K562 (cell line): ENCODE measurements around the gene NT5DC1. TPM values are rescaled to one million over a fixed set of nuclear protein-coding genes. Genes with fewer than 3 reads are reported as not detected.

Experiments used
- HEY1 ChIP-seq: fragments of 250-450 bp; sonication (Bioruptor Pico); IDR thresholded peaks from 2 replicates; pipeline ENCODE4 v1.5.0; 2020; ENCODE audit warnings: mild to moderate bottlenecking, moderate library complexity, borderline replicate concordance
- PHB2 ChIP-seq: fragments of 450-650 bp; IDR thresholded peaks from 2 replicates; pipeline ENCODE4 v1.6.1; 2017; ENCODE audit warnings: low read depth
- polyA plus RNA-seq, 8 experiments: library from polyadenylated mRNA; depleted of rRNA in 4 of 8; stranded (reverse) in 5 of 8; unstranded in 3 of 8; fragments of >200 nt; fragmentation: Nextera tagmentation in 2 of 8; fragmentation: Illumina TruSeq in 1 of 8; extraction: Ambion mirVana in 2 of 8; extraction: Trizol in 1 of 8; gene quantifications; 2 replicates each; pipeline versions ENCODE4 v1.2.1 to v1.2.3, GENCODE V29; 2011 to 2014; ENCODE audit warnings: inconsistent platforms in 1 of 8, missing spikeins in 1 of 8
- total RNA-seq, 7 experiments: library from RNA; depleted of rRNA in 6 of 7; stranded (reverse); fragments of >200 nt in 6 of 7; fragmentation: Illumina TruSeq in 2 of 7; extraction: Trizol in 2 of 7; gene quantifications; 2 replicates each; pipeline versions ENCODE4 v1.2.1 to v1.2.3, GENCODE V29; 2011 to 2021; ENCODE audit warnings: low replicate concordance in 1 of 7
- TF ChIP-seq, protein P1 (sequence below): fragments of 250-450 bp; sonication (Bioruptor Pico); IDR thresholded peaks from 2 replicates; pipeline ENCODE4 v1.4.0; 2020
- TF ChIP-seq, protein P2 (sequence below): fragments of 250-450 bp; sonication (Bioruptor Pico); IDR thresholded peaks from 2 replicates; pipeline ENCODE4 v1.8.0; 2021; ENCODE audit warnings: moderate library complexity, mild to moderate bottlenecking, inconsistent platforms
- TF ChIP-seq, protein P3 (sequence below): IDR thresholded peaks from 2 replicates; pipeline ENCODE4 v1.6.1; 2014; ENCODE audit warnings: antibody characterized with exemption
- TF ChIP-seq, protein P4 (sequence below): sonication (generic); formaldehyde crosslinking; IDR thresholded peaks from 2 replicates; pipeline ENCODE4 v1.8.0; 2023; ENCODE audit warnings: mild to moderate bottlenecking, missing genetic modification reagents
- TF ChIP-seq, protein P5 (sequence below): sonication (generic); formaldehyde crosslinking; IDR thresholded peaks from 2 replicates; pipeline ENCODE4 v1.8.0; 2022; ENCODE audit warnings: missing genetic modification reagents, mild to moderate bottlenecking, borderline replicate concordance

NT5DC1 gene
- total and polyA plus RNA-seq, 9 of the 15 experiments (the other 6 are each of a cell fraction or from before 2014, with no cell fraction given) = 4.9 to 28.5 (median 16.3) TPM

DNA sequence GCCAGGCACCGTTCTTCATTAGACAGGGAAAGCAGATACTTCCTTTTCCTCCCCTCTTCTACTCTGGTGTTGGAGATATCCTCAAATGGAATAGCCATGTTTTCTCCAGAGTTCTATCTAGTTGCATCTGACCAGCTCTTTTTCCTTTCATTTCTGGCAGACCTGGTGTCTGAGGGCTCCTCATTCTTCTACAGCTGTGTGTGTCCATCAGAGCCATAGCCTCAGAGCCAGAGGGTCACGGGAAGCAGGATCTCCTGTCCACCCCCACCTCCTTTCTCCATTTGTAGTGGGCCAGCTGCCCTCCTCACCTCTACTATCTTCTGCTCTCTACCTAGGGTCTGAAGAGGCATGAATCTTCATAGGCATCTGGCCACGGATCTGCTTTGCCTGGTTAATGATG, 96.2 kb downstream of the NT5DC1 start (continued):
- TF ChIP-seq, protein P1, sequence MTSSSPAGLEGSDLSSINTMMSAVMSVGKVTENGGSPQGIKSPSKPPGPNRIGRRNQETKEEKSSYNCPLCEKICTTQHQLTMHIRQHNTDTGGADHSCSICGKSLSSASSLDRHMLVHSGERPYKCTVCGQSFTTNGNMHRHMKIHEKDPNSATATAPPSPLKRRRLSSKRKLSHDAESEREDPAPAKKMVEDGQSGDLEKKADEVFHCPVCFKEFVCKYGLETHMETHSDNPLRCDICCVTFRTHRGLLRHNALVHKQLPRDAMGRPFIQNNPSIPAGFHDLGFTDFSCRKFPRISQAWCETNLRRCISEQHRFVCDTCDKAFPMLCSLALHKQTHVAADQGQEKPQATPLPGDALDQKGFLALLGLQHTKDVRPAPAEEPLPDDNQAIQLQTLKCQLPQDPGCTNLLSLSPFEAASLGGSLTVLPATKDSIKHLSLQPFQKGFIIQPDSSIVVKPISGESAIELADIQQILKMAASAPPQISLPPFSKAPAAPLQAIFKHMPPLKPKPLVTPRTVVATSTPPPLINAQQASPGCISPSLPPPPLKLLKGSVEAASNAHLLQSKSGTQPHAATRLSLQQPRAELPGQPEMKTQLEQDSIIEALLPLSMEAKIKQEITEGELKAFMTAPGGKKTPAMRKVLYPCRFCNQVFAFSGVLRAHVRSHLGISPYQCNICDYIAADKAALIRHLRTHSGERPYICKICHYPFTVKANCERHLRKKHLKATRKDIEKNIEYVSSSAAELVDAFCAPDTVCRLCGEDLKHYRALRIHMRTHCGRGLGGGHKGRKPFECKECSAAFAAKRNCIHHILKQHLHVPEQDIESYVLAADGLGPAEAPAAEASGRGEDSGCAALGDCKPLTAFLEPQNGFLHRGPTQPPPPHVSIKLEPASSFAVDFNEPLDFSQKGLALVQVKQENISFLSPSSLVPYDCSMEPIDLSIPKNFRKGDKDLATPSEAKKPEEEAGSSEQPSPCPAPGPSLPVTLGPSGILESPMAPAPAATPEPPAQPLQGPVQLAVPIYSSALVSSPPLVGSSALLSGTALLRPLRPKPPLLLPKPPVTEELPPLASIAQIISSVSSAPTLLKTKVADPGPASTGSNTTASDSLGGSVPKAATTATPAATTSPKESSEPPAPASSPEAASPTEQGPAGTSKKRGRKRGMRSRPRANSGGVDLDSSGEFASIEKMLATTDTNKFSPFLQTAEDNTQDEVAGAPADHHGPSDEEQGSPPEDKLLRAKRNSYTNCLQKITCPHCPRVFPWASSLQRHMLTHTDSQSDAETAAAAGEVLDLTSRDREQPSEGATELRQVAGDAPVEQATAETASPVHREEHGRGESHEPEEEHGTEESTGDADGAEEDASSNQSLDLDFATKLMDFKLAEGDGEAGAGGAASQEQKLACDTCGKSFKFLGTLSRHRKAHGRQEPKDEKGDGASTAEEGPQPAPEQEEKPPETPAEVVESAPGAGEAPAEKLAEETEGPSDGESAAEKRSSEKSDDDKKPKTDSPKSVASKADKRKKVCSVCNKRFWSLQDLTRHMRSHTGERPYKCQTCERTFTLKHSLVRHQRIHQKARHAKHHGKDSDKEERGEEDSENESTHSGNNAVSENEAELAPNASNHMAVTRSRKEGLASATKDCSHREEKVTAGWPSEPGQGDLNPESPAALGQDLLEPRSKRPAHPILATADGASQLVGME = no peak
- TF ChIP-seq, protein P2, sequence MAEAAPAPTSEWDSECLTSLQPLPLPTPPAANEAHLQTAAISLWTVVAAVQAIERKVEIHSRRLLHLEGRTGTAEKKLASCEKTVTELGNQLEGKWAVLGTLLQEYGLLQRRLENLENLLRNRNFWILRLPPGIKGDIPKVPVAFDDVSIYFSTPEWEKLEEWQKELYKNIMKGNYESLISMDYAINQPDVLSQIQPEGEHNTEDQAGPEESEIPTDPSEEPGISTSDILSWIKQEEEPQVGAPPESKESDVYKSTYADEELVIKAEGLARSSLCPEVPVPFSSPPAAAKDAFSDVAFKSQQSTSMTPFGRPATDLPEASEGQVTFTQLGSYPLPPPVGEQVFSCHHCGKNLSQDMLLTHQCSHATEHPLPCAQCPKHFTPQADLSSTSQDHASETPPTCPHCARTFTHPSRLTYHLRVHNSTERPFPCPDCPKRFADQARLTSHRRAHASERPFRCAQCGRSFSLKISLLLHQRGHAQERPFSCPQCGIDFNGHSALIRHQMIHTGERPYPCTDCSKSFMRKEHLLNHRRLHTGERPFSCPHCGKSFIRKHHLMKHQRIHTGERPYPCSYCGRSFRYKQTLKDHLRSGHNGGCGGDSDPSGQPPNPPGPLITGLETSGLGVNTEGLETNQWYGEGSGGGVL (CRISPR knock-in tag) = no peak
- TF ChIP-seq, protein P3, sequence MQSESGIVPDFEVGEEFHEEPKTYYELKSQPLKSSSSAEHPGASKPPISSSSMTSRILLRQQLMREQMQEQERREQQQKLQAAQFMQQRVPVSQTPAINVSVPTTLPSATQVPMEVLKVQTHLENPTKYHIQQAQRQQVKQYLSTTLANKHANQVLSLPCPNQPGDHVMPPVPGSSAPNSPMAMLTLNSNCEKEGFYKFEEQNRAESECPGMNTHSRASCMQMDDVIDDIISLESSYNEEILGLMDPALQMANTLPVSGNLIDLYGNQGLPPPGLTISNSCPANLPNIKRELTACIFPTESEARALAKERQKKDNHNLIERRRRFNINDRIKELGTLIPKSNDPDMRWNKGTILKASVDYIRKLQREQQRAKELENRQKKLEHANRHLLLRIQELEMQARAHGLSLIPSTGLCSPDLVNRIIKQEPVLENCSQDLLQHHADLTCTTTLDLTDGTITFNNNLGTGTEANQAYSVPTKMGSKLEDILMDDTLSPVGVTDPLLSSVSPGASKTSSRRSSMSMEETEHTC = no peak
- TF ChIP-seq, protein P4, sequence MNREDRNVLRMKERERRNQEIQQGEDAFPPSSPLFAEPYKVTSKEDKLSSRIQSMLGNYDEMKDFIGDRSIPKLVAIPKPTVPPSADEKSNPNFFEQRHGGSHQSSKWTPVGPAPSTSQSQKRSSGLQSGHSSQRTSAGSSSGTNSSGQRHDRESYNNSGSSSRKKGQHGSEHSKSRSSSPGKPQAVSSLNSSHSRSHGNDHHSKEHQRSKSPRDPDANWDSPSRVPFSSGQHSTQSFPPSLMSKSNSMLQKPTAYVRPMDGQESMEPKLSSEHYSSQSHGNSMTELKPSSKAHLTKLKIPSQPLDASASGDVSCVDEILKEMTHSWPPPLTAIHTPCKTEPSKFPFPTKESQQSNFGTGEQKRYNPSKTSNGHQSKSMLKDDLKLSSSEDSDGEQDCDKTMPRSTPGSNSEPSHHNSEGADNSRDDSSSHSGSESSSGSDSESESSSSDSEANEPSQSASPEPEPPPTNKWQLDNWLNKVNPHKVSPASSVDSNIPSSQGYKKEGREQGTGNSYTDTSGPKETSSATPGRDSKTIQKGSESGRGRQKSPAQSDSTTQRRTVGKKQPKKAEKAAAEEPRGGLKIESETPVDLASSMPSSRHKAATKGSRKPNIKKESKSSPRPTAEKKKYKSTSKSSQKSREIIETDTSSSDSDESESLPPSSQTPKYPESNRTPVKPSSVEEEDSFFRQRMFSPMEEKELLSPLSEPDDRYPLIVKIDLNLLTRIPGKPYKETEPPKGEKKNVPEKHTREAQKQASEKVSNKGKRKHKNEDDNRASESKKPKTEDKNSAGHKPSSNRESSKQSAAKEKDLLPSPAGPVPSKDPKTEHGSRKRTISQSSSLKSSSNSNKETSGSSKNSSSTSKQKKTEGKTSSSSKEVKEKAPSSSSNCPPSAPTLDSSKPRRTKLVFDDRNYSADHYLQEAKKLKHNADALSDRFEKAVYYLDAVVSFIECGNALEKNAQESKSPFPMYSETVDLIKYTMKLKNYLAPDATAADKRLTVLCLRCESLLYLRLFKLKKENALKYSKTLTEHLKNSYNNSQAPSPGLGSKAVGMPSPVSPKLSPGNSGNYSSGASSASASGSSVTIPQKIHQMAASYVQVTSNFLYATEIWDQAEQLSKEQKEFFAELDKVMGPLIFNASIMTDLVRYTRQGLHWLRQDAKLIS (CRISPR knock-in tag) = no peak
- TF ChIP-seq, protein P5, sequence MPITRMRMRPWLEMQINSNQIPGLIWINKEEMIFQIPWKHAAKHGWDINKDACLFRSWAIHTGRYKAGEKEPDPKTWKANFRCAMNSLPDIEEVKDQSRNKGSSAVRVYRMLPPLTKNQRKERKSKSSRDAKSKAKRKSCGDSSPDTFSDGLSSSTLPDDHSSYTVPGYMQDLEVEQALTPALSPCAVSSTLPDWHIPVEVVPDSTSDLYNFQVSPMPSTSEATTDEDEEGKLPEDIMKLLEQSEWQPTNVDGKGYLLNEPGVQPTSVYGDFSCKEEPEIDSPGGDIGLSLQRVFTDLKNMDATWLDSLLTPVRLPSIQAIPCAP (CRISPR knock-in tag) = no peak
- TF ChIP-seq PHB2 (no peak), HEY1 (CRISPR knock-in tag) (no peak)
